ENCODE measurements around the gene CUEDC2. TPM values are rescaled to one million over a fixed set of nuclear protein-coding genes. Genes with fewer than 3 reads are reported as not detected.

The CUEDC2 gene
- total RNA-seq, 4 donors from 2014 or later, result 86.4 to 195 (median 131) TPM

DNA sequence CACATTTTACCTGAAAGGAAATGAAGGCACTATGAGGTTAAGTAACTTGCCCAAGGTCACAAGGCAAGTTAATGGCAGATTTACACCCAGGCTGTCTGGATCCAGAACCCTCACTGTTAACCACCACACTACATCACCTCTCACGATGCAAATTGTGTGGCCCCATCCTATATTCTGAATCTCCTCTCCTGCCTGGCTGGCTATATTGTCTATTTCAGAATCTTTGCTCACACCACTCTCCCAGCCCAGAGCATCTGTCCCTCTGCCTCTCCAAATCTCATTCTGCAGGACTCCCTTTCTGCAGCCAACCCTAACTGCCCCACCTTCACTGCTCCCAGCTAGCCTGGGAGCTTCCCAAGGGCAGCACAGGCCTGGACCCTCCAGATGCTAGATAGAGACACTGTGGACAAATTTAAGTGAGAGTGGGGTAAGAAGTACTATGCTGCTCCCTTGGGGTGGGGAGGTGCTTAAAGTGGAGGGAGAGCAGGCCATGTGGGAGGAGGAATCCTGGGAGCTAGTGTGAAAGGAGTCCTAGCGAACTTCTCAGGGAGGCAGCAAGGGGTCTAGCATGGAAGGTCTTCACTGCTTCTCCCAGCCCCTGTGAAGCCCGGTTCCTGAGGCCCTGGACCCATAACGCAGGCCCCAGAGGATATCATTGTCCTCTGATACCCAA, 786 bp downstream of the CUEDC2 start:
- H3K36me3 ChIP-seq, result no peaks in the 10 kb centered on the region
- peak overlapping the region; percentile 60 to 92 (median 90) for H3K27ac ChIP-seq
- H3K4me3 ChIP-seq, result peak overlapping the region; percentile 76 to 100 (median 92)
- H3K27me3 ChIP-seq, result peaks cover 0 to 25% of the 10 kb centered on the region in 2 donors
- TF ChIP-seq POLR2A (IDR thresholded peaks at IDR 0.05) (no peak), EP300 (IDR thresholded peaks at IDR 0.05) (no peak)
- TF ChIP-seq, protein P1, sequence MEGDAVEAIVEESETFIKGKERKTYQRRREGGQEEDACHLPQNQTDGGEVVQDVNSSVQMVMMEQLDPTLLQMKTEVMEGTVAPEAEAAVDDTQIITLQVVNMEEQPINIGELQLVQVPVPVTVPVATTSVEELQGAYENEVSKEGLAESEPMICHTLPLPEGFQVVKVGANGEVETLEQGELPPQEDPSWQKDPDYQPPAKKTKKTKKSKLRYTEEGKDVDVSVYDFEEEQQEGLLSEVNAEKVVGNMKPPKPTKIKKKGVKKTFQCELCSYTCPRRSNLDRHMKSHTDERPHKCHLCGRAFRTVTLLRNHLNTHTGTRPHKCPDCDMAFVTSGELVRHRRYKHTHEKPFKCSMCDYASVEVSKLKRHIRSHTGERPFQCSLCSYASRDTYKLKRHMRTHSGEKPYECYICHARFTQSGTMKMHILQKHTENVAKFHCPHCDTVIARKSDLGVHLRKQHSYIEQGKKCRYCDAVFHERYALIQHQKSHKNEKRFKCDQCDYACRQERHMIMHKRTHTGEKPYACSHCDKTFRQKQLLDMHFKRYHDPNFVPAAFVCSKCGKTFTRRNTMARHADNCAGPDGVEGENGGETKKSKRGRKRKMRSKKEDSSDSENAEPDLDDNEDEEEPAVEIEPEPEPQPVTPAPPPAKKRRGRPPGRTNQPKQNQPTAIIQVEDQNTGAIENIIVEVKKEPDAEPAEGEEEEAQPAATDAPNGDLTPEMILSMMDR (IDR thresholded peaks at IDR 0.05), result no peak
- WGBS, 2 donors, result 11 to 14% methylated on average over 4 of the region's 4 CpGs
- no peak for DNase-seq (ENCODE audit: low spot score in 2 of 2)
- H3K9me3 ChIP-seq, result no peaks in the 10 kb centered on the region
- peaks cover 0 to 51% (median 15%) of the 10 kb centered on the region in 4 donors for H3K4me1 ChIP-seq

DNA sequence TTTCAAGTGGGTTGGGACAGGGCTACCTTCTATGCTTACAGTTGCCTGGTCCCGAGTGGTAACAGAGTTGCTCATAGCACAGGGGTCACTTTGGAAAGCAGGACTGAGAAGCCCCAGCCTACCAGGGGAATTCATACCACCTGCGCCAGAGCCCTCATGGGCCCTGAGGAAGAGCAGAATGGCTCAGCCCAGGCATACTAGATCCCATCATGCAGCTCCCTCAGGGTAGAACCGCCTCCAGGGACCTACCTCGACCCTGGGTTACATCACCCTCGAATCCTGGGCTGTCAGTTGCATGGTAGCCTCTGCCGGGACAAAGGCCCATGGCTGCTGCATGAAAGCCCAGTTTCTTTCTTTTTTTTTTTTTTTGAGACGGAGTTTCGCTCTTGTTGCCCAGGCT, 2.9 kb downstream of the CUEDC2 start:
- peaks cover 0 to 8% of the 10 kb centered on the region in 2 donors for H3K27me3 ChIP-seq
- H3K4me3 ChIP-seq, result no peak overlapping the region
- peaks cover 0 to 7% (median 0%) of the 10 kb centered on the region in 3 donors for H3K36me3 ChIP-seq
- TF ChIP-seq POLR2A (IDR thresholded peaks at IDR 0.05), result no peak
- TF ChIP-seq, protein P1 (IDR thresholded peaks at IDR 0.05), result no peak
- TF ChIP-seq EP300 (IDR thresholded peaks at IDR 0.05), result no peak
- H3K4me1 ChIP-seq, result peaks cover 0 to 50% (median 12%) of the 10 kb centered on the region in 4 donors
- H3K9me3 ChIP-seq, result no peaks in the 10 kb centered on the region
- H3K27ac ChIP-seq, result no peak overlapping the region
- WGBS, 2 donors, result 66 to 75% methylated on average over 8 of the region's 8 CpGs
- no peak for DNase-seq (ENCODE audit: low spot score in 2 of 2)

DNA sequence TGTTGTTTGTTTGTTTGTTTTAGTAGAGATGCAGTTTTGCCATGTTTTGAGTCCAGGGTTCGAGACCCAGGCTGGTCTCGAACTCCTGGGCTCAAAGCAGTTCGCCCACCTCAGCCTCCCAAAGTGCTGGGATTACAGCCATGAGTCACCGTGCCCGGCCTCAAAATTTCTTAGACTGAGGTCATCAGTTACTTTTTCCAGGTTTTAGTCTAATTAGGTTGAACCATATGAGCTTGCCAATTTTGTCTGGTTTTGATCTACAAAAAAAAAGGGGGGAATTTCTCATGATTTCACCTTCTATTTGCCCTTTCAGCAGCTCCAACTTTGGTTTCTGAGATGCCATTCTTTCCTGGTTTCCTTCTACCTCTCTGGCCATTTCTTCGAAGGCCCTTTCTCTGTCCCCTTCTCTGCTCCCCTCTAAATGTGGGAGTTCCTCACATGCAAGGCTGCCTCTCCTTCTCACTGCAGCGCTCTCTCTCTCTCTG, 5.5 kb downstream of the CUEDC2 start:
- TF ChIP-seq POLR2A (IDR thresholded peaks at IDR 0.05), result no peak
- no peak for TF ChIP-seq EP300 (IDR thresholded peaks at IDR 0.05)
- TF ChIP-seq, protein P1 (IDR thresholded peaks at IDR 0.05), result no peak
- Histone ChIP-seq H3K27me3 (no peaks in the 10 kb centered on the region), H3K9me3 (no peaks in the 10 kb centered on the region), H3K36me3 (peaks cover 0 to 22% (median 7%) of the 10 kb centered on the region in 3 donors), H3K4me3 (no peak overlapping the region), H3K4me1 (peaks cover 0 to 57% (median 22%) of the 10 kb centered on the region in 4 donors), H3K27ac (no peak overlapping the region)
- DNase-seq (ENCODE audit: low spot score in 2 of 2), result no peak
- WGBS, 2 donors, result 73 to 79% methylated on average over 7 of the region's 7 CpGs

DNA sequence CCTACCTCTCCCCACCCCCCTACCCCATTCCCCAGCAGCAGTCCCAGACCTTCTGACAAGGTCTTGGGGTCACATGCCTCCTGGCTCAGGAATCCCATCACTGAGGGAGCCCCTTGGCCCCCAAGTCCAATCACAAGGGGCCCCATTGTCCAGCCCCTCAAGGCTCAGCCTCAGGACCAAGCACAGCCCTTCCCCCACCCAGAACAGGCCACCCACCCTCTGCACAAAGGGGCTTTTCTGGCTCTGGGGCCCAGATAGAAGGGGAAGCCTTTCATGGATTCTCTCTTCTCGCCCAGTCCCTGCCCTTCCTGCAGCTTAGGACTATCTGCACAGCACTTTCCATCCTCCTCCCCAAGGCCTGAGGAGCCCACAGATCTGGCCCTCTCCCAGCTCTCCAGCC, 6.9 kb downstream of the CUEDC2 start:
- Histone ChIP-seq H3K4me1 (peaks cover 0 to 48% (median 19%) of the 10 kb centered on the region in 4 donors), H3K9me3 (no peaks in the 10 kb centered on the region), H3K36me3 (peaks cover 0 to 22% (median 7%) of the 10 kb centered on the region in 3 donors), H3K4me3 (peak overlapping the region in 1 of 4 donors; percentile 98), H3K27ac (peak overlapping the region in 1 of 4 donors; percentile 55), H3K27me3 (no peaks in the 10 kb centered on the region)
- TF ChIP-seq EP300 (IDR thresholded peaks at IDR 0.05), result no peak
- TF ChIP-seq, protein P1 (IDR thresholded peaks at IDR 0.05), result no peak
- no peak for TF ChIP-seq POLR2A (IDR thresholded peaks at IDR 0.05)
- no peak for DNase-seq (ENCODE audit: low spot score in 2 of 2)
- WGBS, 2 donors, result 21 to 35% methylated on average over 1 of the region's 1 CpG

DNA sequence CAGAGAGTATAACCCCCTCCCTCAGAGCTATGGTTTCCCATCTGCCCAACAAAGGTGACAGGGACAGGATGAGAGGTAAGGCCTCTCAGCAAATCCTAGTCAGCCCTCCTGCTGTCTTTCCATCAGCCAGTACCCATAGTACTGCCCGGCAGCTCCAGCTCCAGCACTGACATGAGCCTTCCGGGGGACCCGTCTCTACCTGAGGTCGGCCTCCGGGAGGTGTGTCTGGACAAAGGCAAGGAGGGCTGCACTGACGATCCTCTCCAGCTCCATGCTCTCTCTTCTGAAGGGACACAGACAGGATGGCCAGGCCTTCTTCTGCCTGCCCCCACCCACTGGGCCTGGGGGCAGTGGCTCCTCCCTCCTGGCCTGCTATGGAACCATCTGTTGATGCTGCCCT, 7.5 kb downstream of the CUEDC2 start:
- peak overlapping the region in 1 of 4 donors; percentile 98 for H3K4me3 ChIP-seq
- WGBS, 2 donors, result 45 to 53% methylated on average over 6 of the region's 6 CpGs

More for the DNA sequence above, 7.5 kb downstream of the CUEDC2 start:
- no peak for DNase-seq (ENCODE audit: low spot score in 2 of 2)
- peak overlapping the region in 1 of 4 donors; percentile 55 for H3K27ac ChIP-seq
- no peaks in the 10 kb centered on the region for H3K9me3 ChIP-seq
- peaks cover 0 to 22% (median 7%) of the 10 kb centered on the region in 3 donors for H3K36me3 ChIP-seq
- peaks cover 0 to 54% (median 22%) of the 10 kb centered on the region in 4 donors for H3K4me1 ChIP-seq
- no peaks in the 10 kb centered on the region for H3K27me3 ChIP-seq
- TF ChIP-seq POLR2A (IDR thresholded peaks at IDR 0.05) (no peak), EP300 (IDR thresholded peaks at IDR 0.05) (no peak)
- TF ChIP-seq, protein P1 (IDR thresholded peaks at IDR 0.05), result no peak

Data from tibial nerve (tissue), 4 donors.